Measurements from ENCODE around the gene C1orf53. TPM values are rescaled to one million over a fixed set of nuclear protein-coding genes. Genes with fewer than 3 reads are reported as not detected.

The C1orf53 gene
- total RNA-seq, 1 experiment from 2014 or later = 6.0 TPM

DNA sequence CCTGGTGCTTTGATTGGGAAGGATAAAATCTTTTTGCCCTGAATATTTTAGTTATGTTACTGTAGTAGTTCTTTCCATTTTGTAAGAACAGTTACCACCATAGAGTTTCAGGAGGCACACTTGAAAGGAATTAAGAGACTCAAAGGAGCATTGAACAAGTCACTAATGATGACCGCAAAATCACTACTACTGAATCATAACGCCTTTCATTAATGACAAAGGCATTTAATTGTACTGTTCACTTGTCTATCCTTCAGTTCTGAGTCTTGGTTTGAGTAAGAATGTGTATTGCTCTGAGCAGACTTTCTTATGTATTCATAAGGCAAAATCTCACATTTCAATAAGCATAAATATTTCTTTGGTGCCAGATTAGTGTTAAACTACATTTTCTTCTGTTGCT, 39.6 kb downstream of the C1orf53 start:
- Histone ChIP-seq H3K79me2 (ENCODE audit: low read depth) (no peaks in the 10 kb centered on the region), H3K4me2 (no peak overlapping the region), H3K9me2 (ENCODE audit: insufficient read depth) (no peaks in the 10 kb centered on the region; the same call in 1 of the 2 replicates), H3F3A (ENCODE audit: insufficient read depth, low read depth) (no peaks in the 10 kb centered on the region), H3K4me1 (replicated peaks; ENCODE audit: insufficient read depth) (no peaks in the 10 kb centered on the region), H3K27me3 (ENCODE audit: insufficient read depth, low read depth) (no peaks in the 10 kb centered on the region), H3K36me3 (ENCODE audit: low read depth) (no peaks in the 10 kb centered on the region), H3K27ac (no peak overlapping the region), H2AFZ (no peak overlapping the region), H4K20me1 (ENCODE audit: insufficient read depth) (no peaks in the 10 kb centered on the region), H3K4me3 (no peak overlapping the region), H3K9me3 (ENCODE audit: insufficient read depth, low read depth) (no peaks in the 10 kb centered on the region)
- CTCF ChIA-PET = no interaction called here
- BruUV-seq (replicated peaks) = no TSS peak
- intact Hi-C loops (cut with micrococcal nuclease; ENCODE audit: unreplicated experiment) = no loop called here
- DNase-seq = no peak
- POLR2A ChIA-PET (ENCODE audit: unreplicated experiment) = no interaction called here
- no peak for TF ChIP-seq EZH2 (IDR thresholded peaks at IDR 0.05; ENCODE audit: low read depth)
- TF ChIP-seq, protein P1, sequence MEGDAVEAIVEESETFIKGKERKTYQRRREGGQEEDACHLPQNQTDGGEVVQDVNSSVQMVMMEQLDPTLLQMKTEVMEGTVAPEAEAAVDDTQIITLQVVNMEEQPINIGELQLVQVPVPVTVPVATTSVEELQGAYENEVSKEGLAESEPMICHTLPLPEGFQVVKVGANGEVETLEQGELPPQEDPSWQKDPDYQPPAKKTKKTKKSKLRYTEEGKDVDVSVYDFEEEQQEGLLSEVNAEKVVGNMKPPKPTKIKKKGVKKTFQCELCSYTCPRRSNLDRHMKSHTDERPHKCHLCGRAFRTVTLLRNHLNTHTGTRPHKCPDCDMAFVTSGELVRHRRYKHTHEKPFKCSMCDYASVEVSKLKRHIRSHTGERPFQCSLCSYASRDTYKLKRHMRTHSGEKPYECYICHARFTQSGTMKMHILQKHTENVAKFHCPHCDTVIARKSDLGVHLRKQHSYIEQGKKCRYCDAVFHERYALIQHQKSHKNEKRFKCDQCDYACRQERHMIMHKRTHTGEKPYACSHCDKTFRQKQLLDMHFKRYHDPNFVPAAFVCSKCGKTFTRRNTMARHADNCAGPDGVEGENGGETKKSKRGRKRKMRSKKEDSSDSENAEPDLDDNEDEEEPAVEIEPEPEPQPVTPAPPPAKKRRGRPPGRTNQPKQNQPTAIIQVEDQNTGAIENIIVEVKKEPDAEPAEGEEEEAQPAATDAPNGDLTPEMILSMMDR (conservative IDR thresholded peaks at IDR 0.05) = no peak

DNA sequence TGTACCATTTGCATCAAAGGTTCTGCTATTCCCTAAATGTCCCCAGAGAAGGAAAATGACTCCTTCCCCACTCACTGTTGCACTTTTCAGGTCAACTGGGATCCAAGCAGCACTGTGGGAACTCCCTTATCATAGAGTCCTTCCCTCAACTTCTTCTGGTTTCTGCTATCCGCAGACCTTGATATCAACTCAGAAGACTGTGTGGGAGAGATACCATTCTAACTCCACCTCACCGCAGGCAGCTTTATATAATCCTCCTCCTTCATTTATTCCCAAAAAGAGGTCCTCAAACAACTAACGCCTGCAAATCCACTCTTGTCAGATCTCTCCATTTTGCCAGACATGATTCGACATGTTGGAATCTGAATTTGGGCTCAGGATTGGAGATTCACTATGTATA, 42.1 kb downstream of the C1orf53 start:
- Histone ChIP-seq H3K27me3 (ENCODE audit: insufficient read depth, low read depth) (no peaks in the 10 kb centered on the region), H3K4me3 (no peak overlapping the region), H3F3A (ENCODE audit: insufficient read depth, low read depth) (no peaks in the 10 kb centered on the region), H3K36me3 (ENCODE audit: low read depth) (no peaks in the 10 kb centered on the region), H3K27ac (no peak overlapping the region), H2AFZ (no peak overlapping the region), H3K79me2 (ENCODE audit: low read depth) (no peaks in the 10 kb centered on the region), H3K9me3 (ENCODE audit: insufficient read depth, low read depth) (no peaks in the 10 kb centered on the region), H4K20me1 (ENCODE audit: insufficient read depth) (no peaks in the 10 kb centered on the region), H3K4me1 (replicated peaks; ENCODE audit: insufficient read depth) (no peaks in the 10 kb centered on the region), H3K9me2 (ENCODE audit: insufficient read depth) (no peaks in the 10 kb centered on the region), H3K4me2 (no peak overlapping the region)
- POLR2A ChIA-PET (ENCODE audit: unreplicated experiment) = no interaction called here
- BruUV-seq (replicated peaks) = no TSS peak
- intact Hi-C loops (cut with micrococcal nuclease; ENCODE audit: unreplicated experiment) = no loop called here
- TF ChIP-seq, protein P1 (conservative IDR thresholded peaks at IDR 0.05) = no peak
- TF ChIP-seq EZH2 (IDR thresholded peaks at IDR 0.05; ENCODE audit: low read depth) = no peak
- CTCF ChIA-PET = interaction anchor here (0.6 kb wide), 1 partner anchor 135 kb away, joined by 3 read pairs; no protein-coding TSS in a partner anchor
- DNase-seq = no peak

DNA sequence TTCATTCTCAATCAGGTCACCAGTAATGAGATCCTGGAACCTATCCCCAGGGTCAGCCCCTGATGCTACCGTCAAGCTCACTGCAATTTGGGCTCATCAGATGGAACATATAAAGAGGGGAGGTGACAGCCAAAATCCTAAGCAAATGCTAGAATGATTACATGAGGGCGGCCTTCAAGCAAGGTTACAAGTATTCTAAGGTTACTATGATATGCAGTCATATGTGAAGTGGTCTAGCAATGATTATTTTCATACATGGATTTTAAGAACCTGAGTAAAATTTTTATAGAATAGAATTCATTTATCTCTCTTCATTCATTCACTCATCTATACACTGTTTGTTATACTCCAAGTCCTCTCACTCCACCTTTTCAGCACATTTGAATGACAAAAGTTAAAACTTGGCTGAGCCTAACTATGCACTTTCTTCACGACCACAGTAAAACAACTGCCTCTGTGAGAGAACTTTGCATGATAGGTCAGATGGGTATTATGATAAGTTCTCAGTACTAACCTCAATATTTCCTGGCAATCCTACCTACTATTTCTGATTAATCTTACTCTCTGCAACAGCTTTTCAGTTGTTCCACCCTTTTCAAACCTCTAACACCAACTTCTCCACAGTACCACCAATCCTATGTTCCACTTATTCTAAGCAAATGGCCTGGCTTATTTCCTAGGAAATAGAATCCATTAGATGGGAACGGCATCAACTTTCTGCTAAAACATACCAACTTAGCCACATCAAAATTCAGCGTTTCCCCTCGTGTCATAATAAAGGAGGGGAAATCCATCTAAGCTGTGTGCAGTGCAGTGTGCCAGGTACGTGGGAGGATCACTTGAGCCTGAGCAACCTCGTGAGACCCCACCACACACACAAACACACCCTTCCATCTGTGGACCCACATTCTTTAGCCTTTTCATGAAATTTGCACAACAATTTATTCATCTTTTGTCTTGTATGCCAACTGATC, 46.8 kb downstream of the C1orf53 start:
- Histone ChIP-seq H3K27ac (no peak overlapping the region), H3K79me2 (ENCODE audit: low read depth) (no peaks in the 10 kb centered on the region), H3K36me3 (ENCODE audit: low read depth) (no peaks in the 10 kb centered on the region), H3K27me3 (ENCODE audit: insufficient read depth, low read depth) (no peaks in the 10 kb centered on the region), H2AFZ (no peak overlapping the region), H3F3A (ENCODE audit: insufficient read depth, low read depth) (no peaks in the 10 kb centered on the region), H3K4me1 (replicated peaks; ENCODE audit: insufficient read depth) (no peaks in the 10 kb centered on the region), H3K4me3 (no peak overlapping the region), H4K20me1 (ENCODE audit: insufficient read depth) (no peaks in the 10 kb centered on the region), H3K4me2 (no peak overlapping the region), H3K9me2 (ENCODE audit: insufficient read depth) (no peaks in the 10 kb centered on the region), H3K9me3 (ENCODE audit: insufficient read depth, low read depth) (no peaks in the 10 kb centered on the region)
- no TSS peak for BruUV-seq (replicated peaks)
- ChIA-PET POLR2A (ENCODE audit: unreplicated experiment) (no interaction called here), CTCF (no interaction called here)
- intact Hi-C loops (cut with micrococcal nuclease; ENCODE audit: unreplicated experiment) = no loop called here
- TF ChIP-seq, protein P1 (conservative IDR thresholded peaks at IDR 0.05) = no peak
- TF ChIP-seq EZH2 (IDR thresholded peaks at IDR 0.05; ENCODE audit: low read depth) = no peak
- DNase-seq = no peak
